GM13976 (cell line): Measurements from ENCODE around the gene NXN.
A peak's percentile ranks its signal among the peaks of the same experiment; 100 is the strongest.
"Not testable (repeated sequence)": the region's sequence is repeated elsewhere in the genome, so short reads cannot be mapped to it uniquely, and the experiment has no call there.

Experiments
- DNase-seq: peaks from one replicate; pipeline ENCODE4 v3.0.0; 2012; ENCODE audit warnings: low spot score
- CTCF ChIP-seq: IDR thresholded peaks from 2 replicates; pipeline ENCODE4 v1.5.1; 2012; ENCODE audit warnings: borderline replicate concordance, mild to moderate bottlenecking; ENCODE audit not compliant: insufficient read depth; ENCODE audit errors: extremely low read depth, missing control alignments, control extremely low read depth
- in situ Hi-C: fragments of 300-500 bp; cut with MboI; formaldehyde crosslinking; loops from one replicate; pipeline ENCODE4 v1.12.0; 2022; ENCODE audit warnings: low sequenced_read_pairs, mixed read lengths, inconsistent platforms; ENCODE audit not compliant: unreplicated experiment

Gene NXN

GRCh38 chr17:751269-752001 is 228.1 kb downstream of the NXN start:
- peak; percentile 72 for DNase-seq
- no peak for TF ChIP-seq CTCF
- in situ Hi-C loops, result no loop called here

DNA sequence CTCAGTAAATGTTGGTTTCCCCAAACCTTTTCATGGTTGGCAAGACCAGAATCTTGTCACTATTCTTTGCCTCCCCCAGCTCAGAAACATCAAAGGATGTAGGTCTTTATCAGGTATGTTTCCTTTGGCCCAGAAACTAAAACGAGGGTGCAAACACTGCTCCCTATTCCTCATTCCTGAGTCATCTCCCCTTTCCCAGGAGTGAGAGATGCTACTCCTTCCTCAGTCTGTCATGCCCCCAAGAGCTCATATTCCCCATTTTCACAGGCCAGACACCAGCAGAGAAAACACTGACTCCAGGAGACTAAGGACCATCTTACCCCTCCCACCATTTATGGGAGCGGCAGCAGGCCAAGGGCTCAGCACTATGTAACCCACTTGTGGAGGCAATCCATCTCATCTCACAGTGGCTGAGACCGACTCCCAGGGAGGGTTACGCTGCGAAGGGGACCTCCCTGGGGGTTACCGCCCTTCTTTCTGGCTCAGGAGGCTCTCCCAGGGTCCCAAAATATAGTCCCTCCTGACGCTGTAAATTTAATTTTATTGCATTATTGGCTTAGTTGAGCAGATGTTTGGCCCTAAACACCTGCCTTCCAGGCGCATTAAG is 229.0 kb downstream of the NXN start:
- TF ChIP-seq CTCF, result no peak
- no peak for DNase-seq
- in situ Hi-C loops, result no loop called here

DNA sequence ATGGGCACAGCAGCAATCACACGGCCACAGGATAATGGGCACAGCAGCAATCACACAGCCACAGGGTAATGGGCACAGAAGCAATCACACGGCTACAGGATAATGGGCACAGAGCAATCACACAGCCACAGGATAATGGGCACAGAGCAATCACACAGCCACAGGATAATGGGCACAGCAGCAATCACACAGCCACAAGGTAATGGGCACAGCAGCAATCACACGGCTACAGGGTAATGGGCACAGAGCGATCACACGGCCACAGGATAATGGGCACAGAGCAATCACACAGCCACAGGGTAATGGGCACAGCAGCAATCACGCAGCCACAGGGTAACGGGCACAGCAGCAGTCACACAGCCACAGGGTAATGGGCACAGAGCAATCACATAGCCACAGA is 230.2 kb downstream of the NXN start:
- in situ Hi-C loops, DNase-seq: not testable (repeated sequence)
